Activated CD4-positive, alpha-beta T cell treated with anti-CD3 and anti-CD28 coated beads for 36 hours (primary cell): ENCODE results near the gene AAK1. TPM values are rescaled to one million over a fixed set of nuclear protein-coding genes. Genes with fewer than 3 reads are reported as not detected.
A peak's percentile ranks its signal among the peaks of the same experiment; 100 is the strongest.

ENCODE experiments used
- ATAC-seq: fragments of 200-7000 bp; cut with Tn5 transposase; one replicate; pipeline ENCODE4 v1.10.0; 2021; ENCODE audit warnings: mild to moderate bottlenecking, moderate library complexity
- CTCF ChIA-PET: fragments of 350-600 bp; sonication (Branson Sonifier 250); formaldehyde crosslinking; loops from one replicate; lab custom pipeline; 2021; ENCODE audit warnings: antibody characterized with exemption; lab: Charles Lee
- POLR2A ChIA-PET: fragments of 350-600 bp; sonication (Branson Sonifier 250); formaldehyde crosslinking; loops from one replicate; lab custom pipeline; 2021; ENCODE audit warnings: antibody characterized with exemption, inconsistent platforms; lab: Charles Lee
- DNase-seq: peaks from one replicate; pipeline ENCODE4 v3.0.0-alpha.2; 2020
- H3K27ac Mint-ChIP-seq: one replicate; pipeline ENCODE4 v1.8.0; 2021; ENCODE audit warnings: mixed read lengths
- H3K27me3 Mint-ChIP-seq: one replicate; pipeline ENCODE4 v1.8.0; 2021; ENCODE audit warnings: mixed read lengths
- H3K36me3 Mint-ChIP-seq: one replicate; pipeline ENCODE4 v1.8.0; 2021; ENCODE audit warnings: low read depth, mixed read lengths
- H3K4me1 Mint-ChIP-seq: one replicate; pipeline ENCODE4 v1.8.0; 2021; ENCODE audit warnings: mixed read lengths
- H3K4me3 Mint-ChIP-seq: one replicate; pipeline ENCODE4 v1.8.0; 2021; ENCODE audit warnings: mild to moderate bottlenecking, moderate library complexity, mixed read lengths
- H3K9me3 Mint-ChIP-seq: one replicate; pipeline ENCODE4 v1.8.0; 2021; ENCODE audit warnings: low read depth, mixed read lengths
- intact Hi-C, 2 experiments: fragments of 100-400 bp; cut with DNase I in 1 of 2; cut with micrococcal nuclease in 1 of 2; formaldehyde crosslinking; loops; one replicate each; pipeline versions ENCODE4 v1.14.2 to v1.15.1; 2022 to 2024; cut with DNase I, micrococcal nuclease
- total RNA-seq, 2 experiments: library from RNA; stranded (reverse); gene quantifications; one replicate each; pipeline ENCODE4 v1.2.3, GENCODE V29; 2021

The AAK1 gene
- total RNA-seq, 2 experiments from 2014 or later: 95.9 to 104 TPM

DNA sequence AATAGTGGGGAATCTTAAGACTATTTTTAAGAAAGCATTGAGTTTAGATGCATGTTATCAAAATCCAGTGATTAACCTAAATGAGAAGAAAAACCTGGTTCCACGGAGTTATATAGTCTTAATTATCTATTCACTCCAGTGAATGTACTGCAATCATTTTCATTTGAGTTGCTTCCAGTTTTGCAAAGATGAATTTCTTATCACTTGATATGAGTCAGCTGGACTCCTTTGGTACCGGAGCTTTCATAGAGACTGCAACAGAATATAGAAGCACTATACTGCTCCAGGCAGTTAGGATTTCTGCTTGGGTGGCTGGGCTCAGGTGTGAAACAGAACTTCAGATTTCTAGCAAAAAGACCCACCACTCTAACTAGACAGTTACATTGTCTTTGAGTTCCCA is 114.1 kb downstream of the AAK1 start:
- no peak for DNase-seq
- H3K36me3 Mint-ChIP-seq: peaks cover 60% of the 10 kb centered on the region
- no peak for ATAC-seq
- peaks cover 4% of the 10 kb centered on the region for H3K9me3 Mint-ChIP-seq
- H3K4me1 Mint-ChIP-seq: no peaks in the 10 kb centered on the region
- H3K27ac Mint-ChIP-seq: no peak overlapping the region
- no peak overlapping the region for H3K4me3 Mint-ChIP-seq
- intact Hi-C loops: no loop called here
- CTCF ChIA-PET: no interaction called here
- H3K27me3 Mint-ChIP-seq: no peaks in the 10 kb centered on the region
- POLR2A ChIA-PET: no interaction called here

DNA sequence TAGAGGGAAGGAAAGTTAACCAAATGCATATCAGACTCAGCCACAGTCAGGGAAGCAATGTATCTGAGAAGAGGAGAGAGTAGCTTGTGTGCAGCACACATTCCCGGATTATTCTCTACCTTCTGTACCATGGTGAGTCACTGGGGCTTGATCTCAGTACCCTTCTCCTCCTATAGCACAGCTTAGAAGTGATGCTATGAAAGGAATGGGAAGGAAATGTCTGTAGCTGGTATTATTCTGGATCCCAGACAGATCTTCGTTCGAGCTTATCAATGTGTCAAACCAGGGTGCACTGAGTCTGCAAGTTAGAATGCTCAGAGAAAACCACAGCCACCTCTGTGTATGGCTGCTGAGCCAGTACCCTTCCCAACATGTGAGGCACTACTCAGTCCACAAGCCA is 118.3 kb downstream of the AAK1 start:
- intact Hi-C loops: no loop called here
- Mint-ChIP-seq H3K4me1 (no peaks in the 10 kb centered on the region), H3K27me3 (no peaks in the 10 kb centered on the region), H3K36me3 (peaks cover 52% of the 10 kb centered on the region), H3K9me3 (no peaks in the 10 kb centered on the region), H3K4me3 (no peak overlapping the region), H3K27ac (no peak overlapping the region)
- ChIA-PET CTCF (interaction anchor here (0.6 to 2.6 kb wide), 8 partner anchors 9 to 200 kb away, joined by 3 to 8 read pairs (median 3); no protein-coding TSS in a partner anchor), POLR2A (interaction anchor here (0.6 kb wide), 1 partner anchor 232 kb away, joined by 7 read pairs; no protein-coding TSS in a partner anchor)
- DNase-seq: no peak
- no peak for ATAC-seq

DNA sequence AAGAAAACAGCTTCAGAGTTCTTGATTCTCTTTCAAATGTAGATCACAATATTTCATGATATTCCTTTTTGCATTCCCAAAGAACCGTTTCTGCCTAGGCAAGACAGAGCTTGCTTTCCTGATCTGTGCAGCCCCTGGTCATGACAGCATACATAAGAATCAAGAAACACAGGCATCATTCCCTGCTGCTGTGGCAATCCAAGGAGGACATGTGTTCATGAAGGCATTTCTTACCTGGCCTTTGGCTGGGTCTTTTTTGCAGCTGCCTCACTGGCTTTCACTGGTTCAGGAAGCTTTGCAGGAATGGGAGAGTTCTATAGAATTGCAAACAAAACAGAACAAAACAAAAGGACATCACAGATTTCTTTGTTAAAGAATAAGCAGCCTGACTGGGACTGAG is 118.7 kb downstream of the AAK1 start:
- peak overlapping the region; percentile 24 for H3K27ac Mint-ChIP-seq
- POLR2A ChIA-PET: interaction anchor here (0.6 kb wide), 2 partner anchors 53 to 233 kb away, joined by 3 to 7 read pairs; no protein-coding TSS in a partner anchor

DNA sequence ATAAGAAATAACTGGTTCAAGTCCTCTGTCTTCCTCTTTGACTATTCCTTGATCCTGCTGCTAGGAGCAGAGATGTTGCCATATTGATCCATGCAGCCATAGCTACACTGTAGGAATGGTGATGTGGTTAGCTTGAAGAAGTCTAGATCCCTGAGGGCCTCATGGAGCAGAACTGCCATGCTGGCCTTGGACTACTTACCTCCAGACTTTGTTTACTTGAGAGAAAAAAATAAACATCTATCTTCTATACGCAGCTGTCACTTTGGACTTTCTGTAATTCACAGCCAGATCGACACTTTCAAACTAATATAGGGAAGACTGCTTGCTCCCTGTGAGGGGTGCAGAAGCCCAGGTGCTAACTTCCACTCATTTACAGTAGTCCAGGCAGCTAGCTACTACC is 121.8 kb downstream of the AAK1 start:
- DNase-seq: no peak
- ATAC-seq: no peak
- ChIA-PET CTCF (interaction anchor here (1.1 to 1.2 kb wide), 3 partner anchors 12 to 43 kb away, joined by 3 to 6 read pairs (median 3); no protein-coding TSS in a partner anchor), POLR2A (interaction anchor here (0.6 kb wide), 1 partner anchor 15 kb away, joined by 3 read pairs; no protein-coding TSS in a partner anchor)
- Mint-ChIP-seq H3K4me1 (no peaks in the 10 kb centered on the region), H3K36me3 (peaks cover 60% of the 10 kb centered on the region), H3K4me3 (no peak overlapping the region), H3K27me3 (no peaks in the 10 kb centered on the region), H3K27ac (no peak overlapping the region), H3K9me3 (no peaks in the 10 kb centered on the region)
- intact Hi-C loops: no loop called here

More for the DNA sequence above, 118.7 kb downstream of the AAK1 start:
- Mint-ChIP-seq H3K4me1 (no peaks in the 10 kb centered on the region), H3K4me3 (no peak overlapping the region), H3K36me3 (peaks cover 52% of the 10 kb centered on the region), H3K9me3 (no peaks in the 10 kb centered on the region), H3K27me3 (no peaks in the 10 kb centered on the region)
- DNase-seq: no peak
- no peak for ATAC-seq
- CTCF ChIA-PET: interaction anchor here (0.5 to 2.6 kb wide), 6 partner anchors 13 to 1084 kb away, joined by 3 to 8 read pairs (median 3); no protein-coding TSS in a partner anchor
- intact Hi-C loops: no loop called here

DNA sequence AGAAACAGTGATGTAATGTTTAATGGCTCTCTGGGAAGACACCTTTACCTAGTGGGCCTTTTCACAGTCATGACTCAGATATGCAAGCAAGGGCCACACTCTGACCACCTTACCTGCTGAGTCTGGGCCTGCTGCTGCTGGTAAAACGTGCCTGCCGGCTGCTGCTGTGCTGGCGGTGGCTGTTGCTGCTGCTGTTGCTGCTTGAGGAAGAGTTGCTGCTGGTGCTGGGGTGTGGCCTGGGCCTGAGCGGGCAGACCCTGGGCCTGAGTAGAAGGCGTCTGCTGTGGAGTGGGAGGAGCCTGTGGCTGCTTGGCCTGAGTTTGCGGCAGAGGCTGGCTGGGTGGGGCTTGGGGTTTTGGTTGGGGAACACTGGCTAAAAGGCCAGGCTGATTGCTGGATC is 124.7 kb downstream of the AAK1 start:
- no peaks in the 10 kb centered on the region for H3K4me1 Mint-ChIP-seq
- POLR2A ChIA-PET: interaction anchor here (0.7 kb wide), 1 partner anchor 717 kb away, joined by 4 read pairs; no protein-coding TSS in a partner anchor
- DNase-seq: no peak
- no peaks in the 10 kb centered on the region for H3K9me3 Mint-ChIP-seq
- H3K4me3 Mint-ChIP-seq: no peak overlapping the region
- CTCF ChIA-PET: no interaction called here
- H3K36me3 Mint-ChIP-seq: peaks cover 57% of the 10 kb centered on the region
- H3K27ac Mint-ChIP-seq: peak overlapping the region; percentile 25
- no peaks in the 10 kb centered on the region for H3K27me3 Mint-ChIP-seq
- intact Hi-C loops: no loop called here
- no peak for ATAC-seq

DNA sequence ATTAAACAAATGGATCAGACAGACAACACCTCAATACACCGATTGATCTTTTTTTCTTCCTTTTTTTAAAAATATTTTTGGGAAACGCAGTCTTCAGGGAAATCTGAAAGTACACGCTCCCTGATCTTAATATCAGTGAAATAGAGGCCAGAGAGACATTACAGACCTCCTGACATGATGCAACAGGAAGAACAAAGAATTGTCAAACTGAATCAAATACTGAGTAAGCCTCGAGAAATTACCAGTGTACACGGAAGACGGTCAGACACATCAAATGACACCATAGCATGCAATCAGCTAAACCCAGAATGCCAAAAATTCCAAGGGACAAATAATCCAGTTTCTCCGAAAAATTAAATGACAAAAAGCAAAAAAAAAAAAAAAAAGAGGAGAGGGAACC is 126.1 kb downstream of the AAK1 start:
- Mint-ChIP-seq H3K27me3 (no peaks in the 10 kb centered on the region), H3K9me3 (no peaks in the 10 kb centered on the region), H3K4me1 (no peaks in the 10 kb centered on the region), H3K36me3 (peaks cover 61% of the 10 kb centered on the region), H3K4me3 (no peak overlapping the region), H3K27ac (peak overlapping the region; percentile 34)
- ChIA-PET POLR2A (no interaction called here), CTCF (interaction anchor here (0.9 kb wide), 1 partner anchor 142 kb away, joined by 3 read pairs; no protein-coding TSS in a partner anchor)
- ATAC-seq (no peak), DNase-seq (no peak)
- intact Hi-C loops: no loop called here

DNA sequence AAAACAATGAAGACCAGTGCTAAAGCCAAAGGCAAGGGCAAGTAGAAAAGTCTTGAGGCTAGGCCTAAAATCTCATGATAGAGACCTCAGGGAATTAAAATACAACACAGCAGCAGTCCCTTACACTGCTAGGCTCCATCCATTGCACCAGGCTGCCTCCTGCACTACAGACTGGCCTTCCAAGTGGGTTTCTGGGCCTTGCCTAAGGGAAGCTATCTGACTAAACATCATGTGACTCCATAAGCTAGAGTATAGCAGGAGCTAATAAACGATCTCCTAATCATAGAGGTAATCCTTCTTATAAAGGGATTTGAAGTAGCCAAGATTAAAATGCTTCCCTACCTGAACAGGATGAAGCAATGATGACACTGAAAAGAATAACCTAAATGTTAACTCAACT is 128.7 kb downstream of the AAK1 start:
- H3K4me1 Mint-ChIP-seq: peaks cover under 1% of the 10 kb centered on the region
- H3K9me3 Mint-ChIP-seq: peaks cover 2% of the 10 kb centered on the region
- H3K27me3 Mint-ChIP-seq: no peaks in the 10 kb centered on the region
- ATAC-seq (no peak), DNase-seq (no peak)
- no peak overlapping the region for H3K4me3 Mint-ChIP-seq
- intact Hi-C loops: no loop called here
- H3K36me3 Mint-ChIP-seq: peaks cover 74% of the 10 kb centered on the region
- POLR2A ChIA-PET: no interaction called here
- H3K27ac Mint-ChIP-seq: no peak overlapping the region
- CTCF ChIA-PET: interaction anchor here (1.2 to 1.7 kb wide), 4 partner anchors 11 to 77 kb away, joined by 3 to 4 read pairs (median 3); partner anchors contain the start of gene NFU1

DNA sequence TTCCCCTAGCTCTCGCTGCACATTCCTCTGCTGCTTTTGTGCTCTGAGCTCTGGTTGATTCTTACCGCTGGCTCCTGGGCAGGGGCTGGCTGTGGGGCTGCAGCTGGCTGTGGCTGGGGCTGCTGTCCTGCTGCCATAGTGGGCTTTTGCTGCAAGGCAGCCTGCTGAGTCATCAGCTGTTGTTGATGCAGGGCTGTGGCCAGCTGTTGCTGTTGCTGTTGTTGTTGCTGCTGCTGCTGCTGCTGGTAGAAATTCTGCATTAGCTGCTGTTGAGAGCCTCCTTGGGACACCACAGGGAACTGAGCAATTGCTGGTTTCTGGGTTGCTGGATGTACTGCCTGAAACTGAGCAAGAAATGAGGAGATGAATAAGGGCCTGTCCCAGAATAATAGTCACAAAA is 129.1 kb downstream of the AAK1 start:
- POLR2A ChIA-PET: no interaction called here
- Mint-ChIP-seq H3K4me3 (no peak overlapping the region), H3K27me3 (no peaks in the 10 kb centered on the region), H3K4me1 (peaks cover 5% of the 10 kb centered on the region), H3K9me3 (peaks cover 2% of the 10 kb centered on the region), H3K36me3 (peaks cover 76% of the 10 kb centered on the region), H3K27ac (no peak overlapping the region)
- CTCF ChIA-PET: interaction anchor here (0.6 to 1.7 kb wide), 6 partner anchors 12 to 201 kb away, joined by 3 to 6 read pairs (median 3); partner anchors contain the start of gene NFU1
- no peak for DNase-seq
- no peak for ATAC-seq
- intact Hi-C loops: no loop called here

DNA sequence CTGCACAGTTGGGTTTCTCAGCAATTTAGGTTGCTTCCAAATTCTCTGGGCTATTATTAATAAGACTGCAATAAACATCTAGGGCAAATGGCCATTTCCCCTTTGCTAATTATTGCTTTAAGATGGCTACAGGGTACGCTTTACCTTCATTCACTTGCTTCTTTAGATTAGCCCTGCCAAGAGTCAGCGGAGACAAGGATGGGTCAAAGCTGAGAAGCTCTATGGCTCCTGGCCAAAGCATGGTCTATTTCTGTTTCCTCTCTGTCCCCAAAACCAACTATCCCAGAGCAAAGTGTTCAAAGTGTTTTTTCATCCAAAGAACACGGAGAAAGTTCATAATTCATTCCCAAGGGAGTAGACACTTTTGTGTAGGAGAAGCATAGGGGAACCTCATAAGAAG is 131.1 kb downstream of the AAK1 start:
- ATAC-seq (no peak), DNase-seq (no peak)
- Mint-ChIP-seq H3K9me3 (peaks cover 2% of the 10 kb centered on the region), H3K4me3 (no peak overlapping the region), H3K27me3 (no peaks in the 10 kb centered on the region), H3K36me3 (peaks cover 81% of the 10 kb centered on the region), H3K27ac (no peak overlapping the region), H3K4me1 (peaks cover 25% of the 10 kb centered on the region)
- ChIA-PET CTCF (interaction anchor here (1.4 to 2.1 kb wide), 3 partner anchors 10 to 53 kb away, joined by 3 to 6 read pairs (median 5); no protein-coding TSS in a partner anchor), POLR2A (no interaction called here)
- intact Hi-C loops: no loop called here

DNA sequence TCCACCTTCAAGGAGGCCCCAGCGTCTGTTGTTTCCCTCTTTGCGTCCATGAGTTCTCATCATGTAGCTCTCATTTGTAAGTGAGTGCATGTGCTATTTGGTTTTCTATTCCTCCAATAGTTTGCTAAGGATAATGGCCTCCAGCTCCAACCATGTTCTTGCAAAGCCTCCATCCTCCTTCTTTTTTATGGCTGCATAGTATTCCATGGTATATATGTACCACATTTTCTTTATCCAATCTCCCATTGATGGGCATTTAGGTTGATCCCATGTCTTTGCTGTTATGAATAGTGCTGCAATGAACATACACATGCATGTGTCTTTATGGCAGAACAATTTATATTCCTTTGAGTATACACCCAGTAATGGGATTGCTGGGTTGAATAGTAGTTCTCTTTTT is 133.3 kb downstream of the AAK1 start:
- CTCF ChIA-PET: interaction anchor here (1.9 to 2.1 kb wide), 2 partner anchors 11 to 17 kb away, joined by 5 to 6 read pairs; no protein-coding TSS in a partner anchor

DNA sequence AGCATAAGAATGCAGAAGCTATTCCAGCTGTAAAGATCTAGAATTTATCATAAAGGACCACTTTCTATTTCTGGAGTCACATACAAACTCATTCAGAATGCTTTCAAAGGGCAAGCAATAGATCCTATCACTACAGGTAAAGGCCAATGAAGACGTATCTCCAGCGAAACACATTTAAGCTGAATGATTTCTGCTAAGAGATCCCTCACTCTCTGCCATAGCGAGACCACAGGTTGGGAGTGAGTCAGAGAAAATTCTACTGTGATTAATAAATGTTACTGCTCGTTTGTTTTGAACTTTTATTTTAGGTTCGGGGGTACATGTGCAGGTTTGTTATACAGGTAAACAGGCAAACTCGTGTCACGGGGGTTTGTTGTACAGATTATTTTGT is 133.8 kb downstream of the AAK1 start:
- DNase-seq: no peak
- Mint-ChIP-seq H3K36me3 (peaks cover 86% of the 10 kb centered on the region), H3K4me3 (no peak overlapping the region), H3K27ac (no peak overlapping the region), H3K27me3 (no peaks in the 10 kb centered on the region), H3K9me3 (peaks cover 2% of the 10 kb centered on the region), H3K4me1 (peaks cover 39% of the 10 kb centered on the region)
- ChIA-PET POLR2A (interaction anchor here (0.6 kb wide), 1 partner anchor 11 kb away, joined by 3 read pairs; no protein-coding TSS in a partner anchor), CTCF (interaction anchor here (1.4 to 2.1 kb wide), 3 partner anchors 11 to 73 kb away, joined by 3 to 6 read pairs (median 5); partner anchors contain the start of gene NFU1)
- intact Hi-C loops: loop anchor here (2.0 to 5.0 kb wide), 3 partner anchors 72 to 132 kb away; partner anchors contain the start of gene NFU1 (in 2 of the 2)
- ATAC-seq: no peak

More for the DNA sequence above, 133.3 kb downstream of the AAK1 start:
- Mint-ChIP-seq H3K27me3 (no peaks in the 10 kb centered on the region), H3K4me1 (peaks cover 39% of the 10 kb centered on the region), H3K9me3 (peaks cover 2% of the 10 kb centered on the region), H3K27ac (no peak overlapping the region), H3K4me3 (no peak overlapping the region), H3K36me3 (peaks cover 90% of the 10 kb centered on the region)
- no peak for ATAC-seq
- DNase-seq: no peak
- intact Hi-C loops: no loop called here
- POLR2A ChIA-PET: no interaction called here
